Activated CD8-positive, alpha-beta memory T cell treated with anti-CD3 and anti-CD28 coated beads, Interleukin-2, amount 50 U/mL, for 1 hour (primary cell): ENCODE results near the gene DNAH14.

Experiments used
- DNase-seq: peaks from one replicate; pipeline ENCODE4 v3.0.0-alpha.2; 2020; ENCODE audit errors: extremely low read depth

The DNAH14 gene

GRCh38 chr1:225428068-225428880 lies 498.8 kb downstream of the DNAH14 start:
- DNase-seq, result peak; percentile 62

DNA sequence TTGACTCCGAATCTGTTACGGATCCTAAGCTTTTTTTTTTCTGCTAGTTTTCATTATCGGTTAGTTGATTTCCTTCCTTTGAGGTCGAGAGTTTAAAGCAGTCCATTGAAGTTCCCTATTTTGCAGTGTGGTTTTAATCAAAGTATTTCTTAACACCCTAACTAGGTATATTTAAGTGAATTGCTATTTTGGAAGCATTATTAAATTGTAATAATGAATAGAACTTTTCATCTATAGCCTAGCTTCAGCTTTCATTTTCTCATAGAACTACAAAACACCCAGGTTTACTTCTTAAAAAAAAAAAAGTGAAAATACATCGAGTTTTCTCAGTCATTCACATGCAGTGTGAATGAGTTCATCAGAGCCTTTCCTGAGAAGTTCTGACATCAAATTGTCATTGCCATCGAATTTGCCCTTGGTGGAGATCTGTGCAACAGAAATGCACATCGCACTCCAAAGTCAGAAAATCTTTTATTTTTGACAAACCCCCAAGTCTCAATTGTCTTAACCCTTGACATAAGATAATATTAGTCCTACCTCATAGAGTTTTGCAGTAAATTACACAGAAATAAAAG lies 499.5 kb downstream of the DNAH14 start:
- no peak for DNase-seq

- DNase-seq, result no peak
Measured at GRCh38 chr1:225430301-225430700, 500.8 kb downstream of the DNAH14 start.

DNA sequence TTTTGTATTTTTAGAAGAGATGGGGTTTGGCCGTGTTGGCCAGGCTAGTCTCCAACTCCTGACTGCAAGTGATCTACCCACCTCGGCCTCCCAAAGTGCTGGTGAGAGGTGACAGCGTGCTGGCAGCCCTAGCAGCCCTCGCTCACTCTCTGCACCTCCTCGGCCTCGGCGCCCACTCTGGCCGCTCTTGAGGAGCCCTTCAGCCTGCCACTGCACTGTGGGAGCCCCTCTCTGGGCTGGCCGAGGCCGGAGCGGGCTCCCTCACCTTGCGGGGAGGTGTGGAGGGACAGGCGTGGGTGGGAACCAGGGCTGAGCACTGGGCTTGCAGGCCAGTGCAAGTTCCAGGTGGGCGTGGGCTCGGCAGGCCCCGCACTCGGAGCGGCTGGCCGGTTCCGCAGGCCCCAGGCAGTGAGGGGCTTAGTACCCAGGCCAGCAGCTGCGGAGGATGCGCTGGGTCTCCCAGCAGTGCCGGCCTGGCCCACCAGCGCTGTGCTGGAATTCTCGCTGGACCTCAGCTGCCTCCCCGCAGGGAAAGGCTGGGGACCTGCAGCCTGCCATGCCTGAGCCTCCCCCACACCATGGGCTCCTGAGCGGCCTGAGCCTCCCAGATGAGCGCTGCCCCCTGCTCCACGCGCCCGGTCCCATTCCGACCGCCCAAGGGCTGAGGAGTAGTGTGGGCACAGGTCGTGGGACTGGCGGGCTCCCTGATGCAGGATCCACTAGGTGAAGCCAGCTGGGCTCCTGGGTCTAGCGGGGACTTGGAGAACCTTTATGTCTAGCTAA lies 501.8 kb downstream of the DNAH14 start:
- no peak for DNase-seq

- no peak for DNase-seq
Measured at GRCh38 chr1:225434046-225434445, 504.6 kb downstream of the DNAH14 start.

DNA sequence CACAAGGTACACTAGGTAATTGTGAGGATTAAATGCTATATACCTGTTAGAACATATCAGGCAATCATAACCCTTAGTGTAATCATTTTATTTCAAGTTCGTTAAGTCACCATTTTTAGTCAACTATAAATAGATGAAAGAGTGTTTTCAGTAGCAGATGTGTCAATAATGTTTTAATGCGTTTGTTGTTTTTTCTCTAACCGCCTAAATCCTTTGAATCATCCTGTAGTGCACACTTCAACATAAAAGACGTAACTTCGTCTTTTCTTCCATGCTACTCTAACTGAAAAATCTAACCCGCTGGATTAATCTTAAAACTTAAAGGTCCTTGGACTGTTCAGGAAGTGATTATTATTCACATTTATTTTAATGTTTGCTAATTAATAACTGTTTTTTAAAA lies 505.6 kb downstream of the DNAH14 start:
- no peak for DNase-seq

GRCh38 chr1:225435487-225435886 lies 506.0 kb downstream of the DNAH14 start:
- DNase-seq, result no peak

GRCh38 chr1:225435957-225436392 lies 506.5 kb downstream of the DNAH14 start:
- no peak for DNase-seq

DNA sequence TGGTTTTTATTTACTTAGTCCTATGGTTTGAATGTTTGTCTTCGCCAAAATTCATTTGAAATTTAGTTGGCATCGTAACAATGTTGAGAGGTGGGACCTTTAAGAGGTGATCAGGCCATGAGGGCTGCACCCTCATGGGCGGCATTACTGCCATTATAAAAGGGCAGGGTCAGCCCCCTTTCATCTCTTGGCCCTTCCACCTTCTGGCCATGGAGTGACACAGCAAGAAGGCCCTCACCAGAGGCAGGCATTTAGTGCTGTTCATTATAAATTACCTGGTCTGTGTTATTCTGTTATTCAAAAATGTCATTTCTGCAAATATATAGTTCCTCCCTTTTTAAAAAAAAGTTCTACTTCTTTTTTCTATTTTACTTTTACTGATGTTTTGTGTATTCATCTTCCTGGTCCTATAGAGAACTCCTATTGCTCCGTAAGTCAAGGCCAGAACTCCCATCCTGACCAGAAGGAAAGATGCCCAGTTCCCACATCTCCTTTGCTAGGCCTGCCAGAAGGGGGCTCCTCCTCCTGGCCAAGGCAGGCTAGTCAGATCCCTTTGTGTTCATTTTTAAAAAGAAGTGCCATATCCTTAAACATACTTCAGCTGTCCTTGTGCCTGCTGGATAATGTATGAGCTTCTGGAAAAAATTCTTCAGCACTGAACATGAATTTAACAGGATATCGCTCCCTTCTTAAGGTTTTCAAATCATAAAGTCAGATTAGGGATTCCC lies 508.4 kb downstream of the DNAH14 start:
- DNase-seq, result no peak

DNA sequence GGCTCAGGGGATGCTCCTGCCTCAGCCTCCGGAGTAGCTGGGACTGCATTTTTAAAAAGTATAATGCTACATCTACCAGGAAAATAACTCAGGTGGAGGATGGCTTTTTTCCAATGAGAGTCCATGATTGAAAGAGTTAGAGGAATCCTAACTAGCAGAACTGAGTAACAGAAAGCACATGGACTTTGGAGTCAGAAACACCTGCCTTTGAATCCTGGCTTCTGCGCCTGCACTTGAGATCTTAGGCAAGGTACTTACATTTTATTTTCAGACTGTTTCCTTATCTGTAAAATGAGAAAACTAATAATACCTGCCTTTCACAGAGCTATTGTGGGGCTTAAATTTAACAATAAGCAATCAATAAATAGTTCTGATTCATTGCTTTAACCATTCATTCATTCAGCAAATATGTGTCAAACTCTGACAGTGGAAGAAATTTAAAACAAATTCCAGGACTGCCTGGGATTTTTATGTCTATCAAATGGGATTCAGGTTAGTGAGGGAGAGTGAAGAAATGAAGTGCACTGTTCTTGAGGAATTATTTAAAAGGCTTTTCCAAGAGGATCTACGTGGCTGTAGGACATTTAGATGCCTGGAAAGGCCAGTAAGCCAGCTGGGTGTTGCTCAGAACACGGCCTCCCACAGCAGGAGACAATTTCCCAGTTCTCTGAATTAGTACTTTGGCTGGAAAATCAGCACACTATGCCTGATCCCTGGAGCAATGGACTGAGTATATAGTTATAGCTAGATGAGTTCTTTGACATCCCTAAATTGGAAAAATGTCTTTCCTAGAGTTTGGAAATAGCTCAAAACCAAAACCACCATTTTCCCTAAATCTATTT lies 511.1 kb downstream of the DNAH14 start:
- DNase-seq, result no peak

GRCh38 chr1:225441314-225442122 lies 512.0 kb downstream of the DNAH14 start:
- no peak for DNase-seq

- no peak for DNase-seq
Measured at GRCh38 chr1:225442123-225442505, 512.6 kb downstream of the DNAH14 start.

GRCh38 chr1:225445639-225446594 lies 516.4 kb downstream of the DNAH14 start:
- DNase-seq, result no peak

- DNase-seq, result no peak
Measured at GRCh38 chr1:225446595-225446960, 517.1 kb downstream of the DNAH14 start.

DNA sequence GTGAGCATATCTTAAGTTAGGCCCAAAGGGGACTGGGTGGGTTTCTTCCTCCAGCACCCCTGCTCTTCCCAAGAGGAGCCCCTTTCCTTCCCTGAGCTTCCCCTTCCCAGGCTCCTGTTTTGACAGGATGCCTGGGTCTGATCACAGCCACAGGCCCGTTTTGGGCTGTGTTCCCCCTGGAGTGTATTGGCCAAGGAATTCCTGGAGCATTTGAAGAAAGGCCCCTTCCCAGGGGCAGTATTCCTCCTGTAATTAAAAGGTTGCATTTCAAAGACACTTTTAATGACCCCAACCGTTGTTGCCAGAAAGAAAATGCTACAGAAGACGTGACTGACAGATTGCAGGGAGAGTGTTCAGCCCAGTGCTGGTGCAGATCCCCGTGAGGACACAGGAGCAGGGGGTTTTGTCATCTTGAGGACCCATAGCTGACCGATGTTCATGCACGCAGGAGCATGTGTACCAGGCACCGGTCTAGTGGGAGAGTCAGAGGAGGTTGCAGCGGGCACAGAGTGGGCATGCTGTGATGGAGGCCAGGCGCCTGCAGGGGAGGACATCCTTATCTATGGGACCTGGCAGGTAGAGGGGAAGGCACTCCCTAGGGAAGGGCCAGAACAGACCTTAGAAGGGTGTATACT lies 517.6 kb downstream of the DNAH14 start:
- DNase-seq, result no peak

GRCh38 chr1:225447650-225448089 lies 518.2 kb downstream of the DNAH14 start:
- no peak for DNase-seq

- DNase-seq, result no peak
Measured at GRCh38 chr1:225448146-225448805, 518.8 kb downstream of the DNAH14 start.
